GM12891 (cell line): ENCODE results near the gene LHFPL3.

Source experiments
- POLR2A ChIP-seq: IDR thresholded peaks from 2 replicates; pipeline ENCODE4 v1.6.1; 2011; ENCODE audit warnings: low read depth, low read length, control low read depth
- POLR2AphosphoS5 ChIP-seq: IDR thresholded peaks from 2 replicates; pipeline ENCODE4 v1.6.1; 2011; ENCODE audit warnings: low read depth, low read length, control low read depth
- TAF1 ChIP-seq: IDR thresholded peaks from 2 replicates; pipeline ENCODE4 v1.6.1; 2011; ENCODE audit warnings: low read depth, low read length, control low read depth

GRCh38 chr7:104922182-104923009 lies 594.0 kb downstream of the LHFPL3 start:
- TF ChIP-seq POLR2A: no peak
- TF ChIP-seq TAF1: no peak
- no peak for TF ChIP-seq POLR2AphosphoS5
